GM03348 (cell line): ENCODE measurements around the gene GPR33.
"Not testable (repeated sequence)": the region's sequence is repeated elsewhere in the genome, so short reads cannot be mapped to it uniquely, and the experiment has no call there.

Experiments used
- DNase-seq: peaks from one replicate; pipeline ENCODE4 v3.0.0; 2012; ENCODE audit warnings: low spot score

The GPR33 gene, protein sequence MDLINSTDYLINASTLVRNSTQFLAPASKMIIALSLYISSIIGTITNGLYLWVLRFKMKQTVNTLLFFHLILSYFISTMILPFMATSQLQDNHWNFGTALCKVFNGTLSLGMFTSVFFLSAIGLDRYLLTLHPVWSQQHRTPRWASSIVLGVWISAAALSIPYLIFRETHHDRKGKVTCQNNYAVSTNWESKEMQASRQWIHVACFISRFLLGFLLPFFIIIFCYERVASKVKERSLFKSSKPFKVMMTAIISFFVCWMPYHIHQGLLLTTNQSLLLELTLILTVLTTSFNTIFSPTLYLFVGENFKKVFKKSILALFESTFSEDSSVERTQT

GRCh38 chr14:31487886-31488285, at the start of gene GPR33:
TSS of gene GPR33 (minus strand) at chr14:31488039. CDS start at chr14:31483965, 4,074 bp downstream.
- no peak for DNase-seq

DNA sequence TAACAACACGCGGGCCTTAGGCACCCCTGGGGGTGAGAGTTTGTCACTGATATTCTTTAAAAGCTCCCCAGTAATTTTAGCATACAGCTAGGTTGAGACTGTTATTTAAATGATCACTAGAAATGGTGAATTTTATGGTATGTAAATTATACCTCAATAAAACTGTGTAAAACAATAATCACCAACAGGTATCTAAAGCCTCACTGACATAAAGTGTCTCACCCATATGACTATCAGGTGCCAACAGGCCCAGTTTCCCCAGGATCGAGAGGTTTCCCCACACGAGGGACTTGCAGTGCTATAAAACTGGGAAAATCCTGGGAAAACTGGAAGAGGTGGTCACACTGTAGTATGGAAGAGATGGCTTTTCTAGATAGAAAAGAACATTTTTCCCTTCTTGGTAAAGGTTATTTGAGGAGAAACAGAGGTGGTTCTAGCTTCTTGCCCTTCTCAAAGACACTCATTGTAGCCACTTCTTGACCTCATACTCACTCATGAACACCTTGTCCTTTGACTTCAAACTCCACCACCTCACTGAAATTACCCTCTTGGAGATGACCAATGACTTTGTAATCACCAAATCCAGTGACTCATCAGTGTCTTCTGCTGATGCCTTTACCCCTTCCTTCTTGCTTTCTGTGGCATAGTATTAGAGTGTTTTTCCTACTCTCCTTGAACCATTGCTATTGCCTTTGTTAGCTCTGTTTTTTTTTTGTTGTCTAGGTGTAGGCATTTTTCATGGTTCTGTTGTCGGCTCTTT, 48.5 kb upstream of the GPR33 start:
- no peak for DNase-seq

DNA sequence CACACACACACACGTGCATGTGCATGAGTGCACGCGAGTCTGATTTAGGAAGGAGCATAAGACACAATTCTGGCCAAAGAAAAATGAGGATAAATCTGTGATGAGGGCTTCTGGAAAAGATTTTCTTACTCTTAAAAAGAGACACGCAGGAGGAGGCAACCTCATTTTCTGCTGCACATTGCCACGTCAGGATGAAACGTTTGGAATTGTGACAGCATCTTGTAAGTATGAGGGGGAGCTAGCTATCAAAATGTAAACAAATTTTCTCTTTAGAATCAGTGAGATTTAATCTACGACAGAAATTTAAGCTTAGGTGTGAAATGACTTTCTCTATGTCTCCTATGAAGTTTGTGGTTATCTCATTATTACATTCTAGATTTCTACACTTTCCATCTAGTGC, 42.3 kb upstream of the GPR33 start:
- no peak for DNase-seq

- no peak for DNase-seq
These were observed 41.2 kb upstream of the GPR33 start for GRCh38 chr14:31529053-31529452.

DNA sequence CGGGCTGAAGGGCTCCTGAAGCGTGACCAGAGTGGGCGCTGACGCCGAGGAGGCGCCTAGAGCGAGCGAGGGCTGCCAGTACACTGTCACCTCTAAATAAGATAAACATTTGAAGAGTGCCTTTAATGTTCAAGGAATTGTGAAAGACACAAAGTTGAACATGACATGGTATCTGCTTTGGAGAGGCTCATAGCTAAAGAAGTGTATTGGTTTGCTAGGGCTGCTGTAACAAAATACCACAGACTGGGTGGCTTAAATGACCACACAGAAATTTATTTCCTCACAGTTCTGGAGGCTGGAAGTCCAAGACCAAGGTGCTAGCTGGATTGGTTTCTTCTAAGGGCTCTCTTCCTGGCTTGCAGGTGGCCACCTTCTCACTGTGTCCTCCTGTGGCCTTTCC, 39.7 kb upstream of the GPR33 start:
- DNase-seq: no peak

DNA sequence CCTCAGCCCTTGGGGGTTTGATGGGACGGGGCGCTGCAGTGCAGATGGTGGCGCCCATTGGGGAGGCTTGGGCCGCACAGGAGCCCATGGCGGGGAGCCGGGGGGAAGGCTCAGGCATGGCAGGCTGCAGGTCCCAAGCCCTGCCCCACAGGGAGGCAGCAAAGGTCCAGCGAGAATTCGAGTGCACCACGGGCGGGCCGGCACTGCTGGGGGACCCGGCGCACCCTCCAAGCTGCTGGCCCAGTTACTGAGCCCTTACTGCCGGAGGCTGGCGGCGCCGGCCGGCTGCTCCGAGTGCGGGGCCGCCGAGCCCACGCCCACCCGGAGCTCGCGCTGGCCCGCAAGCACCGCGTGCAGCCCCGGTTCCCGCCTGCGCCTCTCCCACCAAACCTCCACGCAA, 39.2 kb upstream of the GPR33 start:
- no peak for DNase-seq

GRCh38 chr14:31510855-31511254, 23.0 kb upstream of the GPR33 start:
- DNase-seq: no peak

DNA sequence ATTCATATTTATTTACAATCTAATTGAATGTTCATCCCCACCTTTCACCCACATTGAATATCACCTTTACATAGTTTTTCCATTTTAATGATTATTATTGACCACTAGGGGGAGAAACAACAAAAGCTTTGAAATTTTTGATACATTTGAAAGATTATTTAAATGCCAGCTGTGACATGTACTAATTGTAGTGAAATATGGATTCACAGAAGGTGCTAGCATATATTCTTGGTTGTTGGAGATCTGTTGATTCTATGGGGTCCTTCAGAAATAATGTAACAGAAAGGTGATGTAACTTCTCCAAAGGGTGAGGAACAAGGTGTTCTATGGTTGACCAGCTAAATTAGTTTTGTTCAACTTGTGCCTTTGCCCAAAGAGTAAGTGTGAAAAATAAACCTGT, 22.4 kb upstream of the GPR33 start:
- DNase-seq: peak; percentile 46

- no peak for DNase-seq
These were observed 20.3 kb upstream of the GPR33 start for GRCh38 chr14:31508135-31508534.

GRCh38 chr14:31505411-31505810, 17.6 kb upstream of the GPR33 start:
- peak; percentile 70 for DNase-seq

- DNase-seq: no peak
These were observed 14.0 kb upstream of the GPR33 start for GRCh38 chr14:31501870-31502269.

DNA sequence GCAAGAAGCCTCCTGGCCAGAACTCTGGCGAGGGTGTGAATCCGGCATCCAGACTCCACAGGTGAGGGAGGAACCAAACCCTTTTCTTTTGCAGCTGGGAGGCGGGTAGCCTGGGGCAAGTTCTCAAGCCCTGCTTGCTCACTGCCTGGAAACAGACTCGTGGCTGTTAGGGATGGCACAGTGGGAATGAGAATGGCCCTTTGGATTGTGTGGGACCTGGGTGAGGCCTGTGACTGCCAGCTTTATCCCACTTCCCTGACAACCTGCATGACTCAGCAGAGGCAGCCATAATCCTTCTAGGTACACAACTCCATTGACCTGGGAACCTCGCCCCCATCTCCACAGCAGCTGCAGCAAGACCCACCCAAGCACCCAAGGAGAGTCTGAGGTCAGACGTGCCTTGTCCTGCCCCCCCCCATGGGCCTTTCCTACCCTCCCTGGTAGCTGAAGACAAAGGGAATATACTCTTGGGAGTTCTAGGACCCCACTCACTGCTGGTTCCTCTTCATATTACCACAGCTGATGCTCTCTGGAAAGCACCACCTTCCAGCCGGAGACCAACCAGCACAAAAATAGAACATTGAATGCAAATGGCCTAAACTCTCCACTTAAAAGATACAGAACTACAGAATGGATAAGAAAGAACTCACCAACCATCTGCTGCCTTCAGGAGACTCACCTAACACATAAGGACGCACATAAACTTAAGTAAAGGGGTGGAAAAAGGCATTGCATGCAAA, 5.1 kb upstream of the GPR33 start:
- no peak for DNase-seq

GRCh38 chr14:31489691-31490090, 1.9 kb upstream of the GPR33 start:
- no peak for DNase-seq

GRCh38 chr14:31486764-31487163, 1.1 kb downstream of the GPR33 start:
- DNase-seq: no peak

DNA sequence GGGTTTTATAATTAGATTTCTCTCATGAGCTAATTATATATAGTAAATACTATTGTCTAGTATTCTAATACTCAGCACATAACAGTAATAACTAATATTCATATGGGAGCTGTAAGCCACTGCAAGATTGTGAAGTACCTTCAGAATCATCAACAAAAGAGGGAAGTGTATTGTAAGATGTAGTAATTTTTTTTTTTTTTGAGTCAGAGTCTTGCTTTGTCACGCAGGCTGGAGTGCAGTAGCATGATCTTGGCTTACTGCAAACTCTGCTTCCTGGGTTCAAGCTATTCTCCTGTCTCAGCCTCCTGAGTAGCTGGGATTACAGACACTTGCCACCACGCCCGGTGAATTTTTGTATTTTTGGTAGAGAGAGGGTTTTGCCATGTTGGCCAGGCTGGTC, 3.1 kb downstream of the GPR33 start:
- DNase-seq: no peak

DNA sequence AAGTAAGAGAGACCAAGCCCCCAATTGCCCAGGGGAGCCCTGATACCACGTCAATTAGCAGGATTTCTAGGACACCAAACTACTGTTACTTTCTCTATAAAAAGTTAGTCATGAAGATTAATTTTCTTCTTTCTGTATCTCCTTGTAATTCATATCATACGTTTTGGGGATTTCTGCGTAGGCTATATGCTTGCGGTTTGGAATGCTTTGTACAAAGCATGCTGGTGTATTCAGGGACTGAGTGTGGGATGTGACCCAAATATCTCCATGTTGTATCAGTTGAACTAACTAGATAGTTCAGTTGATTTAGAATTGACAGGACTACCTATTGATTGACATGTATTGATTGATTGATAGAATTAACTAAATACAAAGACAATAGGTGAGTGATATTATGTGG, 7.7 kb downstream of the GPR33 start:
- no peak for DNase-seq

DNA sequence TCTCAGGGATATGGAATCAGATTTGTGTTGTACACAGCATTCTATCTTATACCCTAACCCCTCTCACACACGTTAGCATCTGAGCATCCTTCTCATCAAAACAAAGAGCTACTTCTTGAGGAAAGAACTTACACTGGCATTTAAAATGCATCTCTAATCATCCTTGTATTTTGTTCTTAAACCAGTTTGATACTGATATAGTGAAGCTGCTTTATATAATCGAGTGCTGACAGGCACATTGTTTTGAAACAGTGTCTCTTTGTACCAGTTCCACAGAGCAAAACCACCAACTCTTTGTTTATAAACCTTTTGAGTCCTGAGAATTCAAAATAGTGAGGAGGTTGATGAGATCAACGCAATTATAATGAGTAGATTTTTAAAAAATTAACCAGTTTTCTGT, 8.8 kb downstream of the GPR33 start:
- no peak for DNase-seq

- DNase-seq: no peak
These were observed 10.6 kb downstream of the GPR33 start for GRCh38 chr14:31477248-31477647.

DNA sequence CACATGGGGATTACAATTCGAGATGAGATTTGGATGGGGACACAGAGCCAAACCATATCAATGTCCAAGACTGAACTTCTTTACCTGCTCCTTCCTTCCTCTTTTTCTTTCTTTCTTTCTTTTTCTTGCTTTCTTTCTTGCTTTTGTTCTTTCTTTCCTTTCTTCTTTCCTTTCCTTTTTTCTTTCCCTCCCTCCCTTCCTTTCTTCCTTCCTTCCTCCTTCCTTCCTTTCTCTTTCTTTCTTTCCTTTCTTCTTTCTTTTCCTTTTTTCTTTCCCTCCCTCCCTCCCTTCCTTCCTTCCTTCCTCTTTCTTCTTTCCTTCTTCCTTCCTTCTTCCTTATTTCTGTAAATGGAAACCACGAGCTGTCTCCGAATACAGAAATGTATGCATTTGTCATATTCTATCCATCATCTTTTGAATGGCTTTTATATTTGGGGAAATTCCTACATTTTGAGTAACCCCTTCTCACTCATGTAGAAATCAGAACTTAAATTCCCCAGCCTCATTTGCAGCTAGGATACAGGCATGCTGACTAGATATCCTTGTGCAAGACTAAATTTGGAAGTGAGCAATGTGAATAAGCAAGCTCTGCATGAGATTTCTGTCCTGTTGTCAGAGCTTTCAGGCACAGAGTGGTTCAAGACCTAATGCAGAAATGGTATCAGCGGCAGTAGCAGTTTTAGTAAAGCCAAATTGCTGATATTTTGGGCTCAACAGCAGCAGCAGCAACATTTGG, 11.5 kb downstream of the GPR33 start:
- DNase-seq: no peak

- no peak for DNase-seq
These were observed 21.3 kb downstream of the GPR33 start for GRCh38 chr14:31466554-31466953.

DNA sequence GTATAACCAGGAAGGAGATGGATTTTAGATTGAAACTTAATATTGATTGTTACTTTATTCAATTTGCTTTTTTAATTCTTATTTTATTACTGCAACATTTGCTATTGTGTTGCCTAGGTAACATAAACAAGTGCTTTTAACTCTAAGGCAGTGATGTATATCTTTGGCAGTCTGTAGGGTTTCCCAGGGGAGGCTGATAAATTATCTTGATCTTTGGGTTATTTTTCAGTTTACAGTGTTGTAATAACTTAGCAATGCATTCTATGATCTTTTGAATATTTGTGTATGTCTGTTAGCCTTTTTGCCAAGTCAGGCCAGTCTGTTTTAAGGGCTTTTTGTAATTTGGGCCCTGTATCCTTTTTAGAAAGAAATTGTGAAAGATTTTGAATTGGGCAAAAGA, 22.7 kb downstream of the GPR33 start:
- peak; percentile 45 for DNase-seq

- not testable (repeated sequence) for DNase-seq
These were observed 25.4 kb downstream of the GPR33 start for GRCh38 chr14:31462450-31462849.
